H9 (cell line): ENCODE measurements around the gene MEF2C. TPM values are rescaled to one million over a fixed set of nuclear protein-coding genes. Genes with fewer than 3 reads are reported as not detected.

ENCODE experiments used
- DNase-seq: peaks from one replicate; pipeline ENCODE4 v3.0.0-alpha.2; 2017
- H2AFZ ChIP-seq: one replicate; pipeline ENCODE4 v1.6.1; 2013; ENCODE audit warnings: mild to moderate bottlenecking, low read length, control low read depth, moderate library complexity
- H2AK5ac ChIP-seq: 2 replicates; pipeline ENCODE4 v1.6.1; 2013; ENCODE audit warnings: low read length, control low read depth, mixed read lengths; ENCODE audit not compliant: insufficient read length
- H2BK120ac ChIP-seq: one replicate; pipeline ENCODE4 v1.6.1; 2013; ENCODE audit warnings: low read depth, mild to moderate bottlenecking, low read length, control low read depth, inconsistent platforms; ENCODE audit not compliant: poor library complexity, severe bottlenecking
- H2BK12ac ChIP-seq: 2 replicates; pipeline ENCODE4 v1.6.1; 2013; ENCODE audit warnings: low read length, control low read depth, mixed read lengths, low read depth; ENCODE audit not compliant: insufficient read length
- H2BK15ac ChIP-seq: 2 replicates; pipeline ENCODE4 v1.6.1; 2013; ENCODE audit warnings: low read depth, low read length, control low read depth
- H2BK20ac ChIP-seq: one replicate; pipeline ENCODE4 v1.6.1; 2013; ENCODE audit warnings: low read depth, mild to moderate bottlenecking, low read length, control low read depth, inconsistent platforms; ENCODE audit not compliant: poor library complexity, severe bottlenecking
- H2BK5ac ChIP-seq: 2 replicates; pipeline ENCODE4 v1.6.1; 2013; ENCODE audit warnings: low read length, control low read depth, mixed read lengths; ENCODE audit not compliant: insufficient read length
- H3K14ac ChIP-seq: 2 replicates; pipeline ENCODE4 v1.6.1; 2013; ENCODE audit warnings: low read length, control low read depth; ENCODE audit not compliant: insufficient read depth
- H3K18ac ChIP-seq: 2 replicates; pipeline ENCODE4 v1.6.1; 2013; ENCODE audit warnings: low read depth, mild to moderate bottlenecking, mixed read lengths, low read length, control low read depth; ENCODE audit not compliant: insufficient read length
- H3K23ac ChIP-seq: 2 replicates; pipeline ENCODE4 v1.6.1; 2013; ENCODE audit warnings: low read length, control low read depth, mixed read lengths, low read depth; ENCODE audit not compliant: insufficient read length
- H3K23me2 ChIP-seq: 2 replicates; pipeline ENCODE4 v1.6.1; 2013; ENCODE audit warnings: low read depth, mild to moderate bottlenecking, mixed read lengths, low read length, control low read depth; ENCODE audit not compliant: insufficient read length, poor library complexity, severe bottlenecking
- H3K27ac ChIP-seq: 2 replicates; pipeline ENCODE4 v1.5.1; 2013; ENCODE audit warnings: low read length, control low read depth, mixed read lengths, low read depth; ENCODE audit not compliant: insufficient read length
- H3K27me3 ChIP-seq: 2 replicates; pipeline ENCODE4 v1.6.1; 2013; ENCODE audit warnings: low read length, control low read depth, inconsistent platforms; ENCODE audit not compliant: insufficient read depth
- H3K4ac ChIP-seq: 2 replicates; pipeline ENCODE4 v1.6.1; 2013; ENCODE audit warnings: low read depth, mild to moderate bottlenecking, control low read depth, inconsistent platforms, low read length, moderate library complexity
- H3K4me1 ChIP-seq: 2 replicates; pipeline ENCODE4 v1.6.1; 2013; ENCODE audit warnings: low read length, control low read depth, inconsistent platforms; ENCODE audit not compliant: insufficient read depth
- H3K4me2 ChIP-seq: 2 replicates; pipeline ENCODE4 v1.6.1; 2013; ENCODE audit warnings: low read length, control low read depth, mixed read lengths; ENCODE audit not compliant: insufficient read length, insufficient read depth
- H3K56ac ChIP-seq: 2 replicates; pipeline ENCODE4 v1.6.1; 2013; ENCODE audit warnings: low read depth, mild to moderate bottlenecking, mixed read lengths, low read length, control low read depth; ENCODE audit not compliant: insufficient read length
- H3K79me1 ChIP-seq: 2 replicates; pipeline ENCODE4 v1.6.1; 2013; ENCODE audit warnings: low read depth, mild to moderate bottlenecking, moderate library complexity, low read length, control low read depth, inconsistent platforms; ENCODE audit not compliant: insufficient read depth, poor library complexity, severe bottlenecking
- H3K79me2 ChIP-seq: 2 replicates; pipeline ENCODE4 v1.6.1; 2013; ENCODE audit warnings: low read length, control low read depth, inconsistent platforms; ENCODE audit not compliant: insufficient read depth
- H3K9ac ChIP-seq: 2 replicates; pipeline ENCODE4 v1.6.1; 2013; ENCODE audit warnings: low read length, control low read depth, mixed read lengths; ENCODE audit not compliant: insufficient read length; ENCODE audit errors: extremely low read depth
- H3K9me3 ChIP-seq: one replicate; pipeline ENCODE4 v1.6.1; 2013; ENCODE audit warnings: low read depth, low read length, inconsistent platforms; ENCODE audit not compliant: control insufficient read depth
- H3T11ph ChIP-seq: one replicate; pipeline ENCODE4 v1.6.1; 2013; ENCODE audit warnings: mild to moderate bottlenecking, low read length, control low read depth, inconsistent platforms
- H4K20me1 ChIP-seq: one replicate; pipeline ENCODE4 v1.6.1; 2013; ENCODE audit not compliant: control insufficient read depth, insufficient read length, insufficient read depth
- H4K5ac ChIP-seq: 2 replicates; pipeline ENCODE4 v1.6.1; 2013; ENCODE audit warnings: low read depth, mild to moderate bottlenecking, mixed read lengths, low read length, control low read depth; ENCODE audit not compliant: insufficient read length
- H4K8ac ChIP-seq: replicated peaks from 2 replicates; pipeline ENCODE4 v1.6.1; 2013; ENCODE audit warnings: low read length, control low read depth, mixed read lengths, low read depth; ENCODE audit not compliant: insufficient read length
- H4K91ac ChIP-seq: 2 replicates; pipeline ENCODE4 v1.6.1; 2013; ENCODE audit warnings: low read depth, mild to moderate bottlenecking, moderate library complexity, mixed read lengths, low read length, control low read depth; ENCODE audit not compliant: insufficient read length
- H3K27ac Mint-ChIP-seq, 3 experiments: 2 replicates in 2 of 3; 3 replicates in 1 of 3; pipeline ENCODE4 v1.8.0; 2020 to 2021; ENCODE audit warnings: mixed read lengths in 3 of 3, mild to moderate bottlenecking in 1 of 3, moderate library complexity in 1 of 3
- H3K27me3 Mint-ChIP-seq: 2 replicates; pipeline ENCODE4 v1.8.0; 2021; ENCODE audit warnings: low read depth, mild to moderate bottlenecking, moderate library complexity, mixed read lengths
- H3K36me3 Mint-ChIP-seq, 3 experiments: 2 replicates in 2 of 3; 3 replicates in 1 of 3; pipeline ENCODE4 v1.8.0; 2020 to 2021; ENCODE audit warnings: low read depth in 3 of 3, mixed read lengths in 3 of 3; ENCODE audit not compliant: insufficient read depth in 1 of 3
- H3K4me1 Mint-ChIP-seq, 2 experiments: 2 replicates each; pipeline ENCODE4 v1.8.0; 2020; ENCODE audit warnings: mixed read lengths in 2 of 2
- H3K4me3 Mint-ChIP-seq, 2 experiments: 2 replicates in 1 of 2; 3 replicates in 1 of 2; pipeline ENCODE4 v1.8.0; 2020 to 2021; ENCODE audit warnings: mild to moderate bottlenecking in 2 of 2, mixed read lengths in 2 of 2, moderate library complexity in 1 of 2
- H3K9me3 Mint-ChIP-seq, 2 experiments: 2 replicates in 1 of 2; 3 replicates in 1 of 2; pipeline ENCODE4 v1.8.0; 2020; ENCODE audit warnings: mild to moderate bottlenecking in 2 of 2, mixed read lengths in 2 of 2, moderate library complexity in 1 of 2
- CTCF ChIP-seq: fragments of 200-600 bp; sonication (generic); conservative IDR thresholded peaks from 3 replicates; pipeline ENCODE4 v1.8.0; 2021; ENCODE audit warnings: antibody characterized with exemption, mild to moderate bottlenecking
- WGBS: extraction: QIAGEN DNeasy Blood & Tissue Kit; methylation state at CpG from one replicate; pipeline ENCODE4 v1.1.7; 2013; ENCODE audit warnings: missing lambda C conversion rate, low lambda C conversion rate, mixed read lengths; ENCODE audit not compliant: insufficient read length; ENCODE audit errors: extremely low coverage; 5-methylcytosine and 5-hydroxymethylcytosine counted together
- total RNA-seq: library from RNA; stranded (reverse); gene quantifications from 2 replicates; pipeline ENCODE4 v1.2.1, GENCODE V29; 2021

Gene MEF2C
- total RNA-seq, 1 experiment from 2014 or later = 0.11 TPM

- no peak overlapping the region for H2BK20ac ChIP-seq
- H3K4me2 ChIP-seq = no peak overlapping the region
- no peak overlapping the region for H2BK12ac ChIP-seq
- no peak overlapping the region for H3K27ac ChIP-seq
- H3K9me3 ChIP-seq = no peaks in the 10 kb centered on the region
- no peaks in the 10 kb centered on the region for H4K20me1 ChIP-seq
- TF ChIP-seq CTCF = no peak
- H2AFZ ChIP-seq = no peak overlapping the region
- no peak overlapping the region for H4K5ac ChIP-seq
- H3K4me1 Mint-ChIP-seq = peaks cover 17 to 20% of the 10 kb centered on the region in 2 experiments
- WGBS = no CpG with 5 or more reads among the region's 2 CpGs
- no peaks in the 10 kb centered on the region for H3K27me3 ChIP-seq
- H3T11ph ChIP-seq = no peak overlapping the region
- H3K27me3 Mint-ChIP-seq = no peaks in the 10 kb centered on the region
- no peak overlapping the region for H2BK120ac ChIP-seq
- no peak overlapping the region for H3K23ac ChIP-seq
- no peaks in the 10 kb centered on the region for H3K79me1 ChIP-seq
- H3K56ac ChIP-seq = no peak overlapping the region
- no peaks in the 10 kb centered on the region for H3K36me3 Mint-ChIP-seq
- H2BK15ac ChIP-seq = no peak overlapping the region
- H2BK5ac ChIP-seq = no peak overlapping the region
- H3K4ac ChIP-seq = no peak overlapping the region
- no peak overlapping the region for H3K4me3 Mint-ChIP-seq
- DNase-seq = no peak
- H3K14ac ChIP-seq = no peak overlapping the region
- no peak overlapping the region for H4K91ac ChIP-seq
- H2AK5ac ChIP-seq = no peak overlapping the region
- no peak overlapping the region for H3K9ac ChIP-seq
- H3K23me2 ChIP-seq = no peaks in the 10 kb centered on the region
- H3K79me2 ChIP-seq = no peaks in the 10 kb centered on the region
- H3K9me3 Mint-ChIP-seq = no peaks in the 10 kb centered on the region
- H3K18ac ChIP-seq = no peak overlapping the region
- peaks cover 4% of the 10 kb centered on the region for H3K4me1 ChIP-seq
- no peak overlapping the region for H4K8ac ChIP-seq
- no peak overlapping the region for H3K27ac Mint-ChIP-seq
Observed at GRCh38 chr5:88820581-88820980, 62.4 kb downstream of the MEF2C start.
